ENCODE results near the gene BYSL. TPM values are rescaled to one million over a fixed set of nuclear protein-coding genes. Genes with fewer than 3 reads are reported as not detected.

The BYSL gene
- polyA plus RNA-seq, 1 of the 3 experiments (the other 2 are of a cell fraction) = 56.0 TPM

DNA sequence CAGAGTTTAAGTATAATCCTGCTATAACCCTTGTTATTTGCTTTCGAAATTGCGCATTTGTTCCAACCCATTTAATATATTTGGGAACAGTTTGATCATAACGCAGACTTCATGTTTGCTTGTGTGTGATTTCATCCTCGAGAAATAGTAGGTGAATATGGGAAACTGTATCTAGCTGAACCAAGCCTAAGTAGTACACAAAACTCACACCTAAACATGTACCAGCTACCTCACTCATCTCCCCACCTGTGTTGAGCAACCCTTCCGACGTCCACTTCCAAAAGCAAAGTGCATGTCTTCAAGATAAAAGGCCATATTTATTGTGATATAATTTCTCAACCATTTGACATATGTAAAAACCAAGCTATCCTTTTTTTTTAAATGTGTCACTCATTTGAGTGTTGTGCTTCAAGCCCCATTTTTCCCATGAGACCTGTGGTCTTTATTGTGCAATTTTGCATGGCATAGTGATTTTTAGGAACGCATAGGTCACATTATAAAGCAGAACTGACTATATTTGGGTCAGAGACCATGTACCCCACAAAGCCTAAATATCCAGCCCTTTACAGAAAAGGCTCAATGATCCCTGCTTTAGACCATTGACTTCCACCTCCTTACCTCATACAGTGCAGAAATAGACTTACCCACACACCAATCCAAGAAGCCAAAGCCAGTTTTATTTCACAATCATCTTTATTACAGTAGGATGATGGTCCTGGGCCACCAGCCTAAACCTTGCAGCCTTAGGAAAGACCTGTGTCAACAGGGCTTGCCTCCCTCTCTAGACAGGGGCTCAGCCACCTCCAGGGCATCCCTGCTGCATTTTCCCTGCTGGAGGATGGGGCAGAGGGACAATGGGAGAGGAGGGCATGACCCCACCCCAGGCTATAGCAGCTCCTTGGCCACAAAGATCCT lies 13.2 kb downstream of the BYSL start:
- DNase-seq = no peak
- no peak overlapping the region for H3K9ac ChIP-seq
- peaks cover 31 to 59% of the 10 kb centered on the region in 2 experiments for H3K36me3 ChIP-seq (replicated peaks in 1 of 2; ENCODE audit: control insufficient read depth in 1 of 2, insufficient read depth in 2 of 2, low read length in 1 of 2)
- no peak overlapping the region; a peak in 1 of 4 replicates for H3K27ac ChIP-seq (ENCODE audit: low read depth in 2 of 2, low read length in 1 of 2)
- TF ChIP-seq FOXJ3 (CRISPR knock-in tag; IDR thresholded peaks at IDR 0.05) (no peak), SMC3 (IDR thresholded peaks at IDR 0.05; ENCODE audit: low read depth, low read length) (no peak), TEAD4 (IDR thresholded peaks at IDR 0.05; ENCODE audit: borderline replicate concordance, insufficient read depth) (no peak), NFIC (IDR thresholded peaks at IDR 0.05; ENCODE audit: borderline replicate concordance) (no peak), EZH2phosphoT487 (IDR thresholded peaks at IDR 0.05; ENCODE audit: borderline replicate concordance, low read depth) (no peak), TCF12 (IDR thresholded peaks at IDR 0.05) (no peak), YY1 (IDR thresholded peaks at IDR 0.05; ENCODE audit: low read depth) (no peak), RCOR1 (IDR thresholded peaks at IDR 0.05; ENCODE audit: low read length) (no peak)
- TF ChIP-seq, protein P1, sequence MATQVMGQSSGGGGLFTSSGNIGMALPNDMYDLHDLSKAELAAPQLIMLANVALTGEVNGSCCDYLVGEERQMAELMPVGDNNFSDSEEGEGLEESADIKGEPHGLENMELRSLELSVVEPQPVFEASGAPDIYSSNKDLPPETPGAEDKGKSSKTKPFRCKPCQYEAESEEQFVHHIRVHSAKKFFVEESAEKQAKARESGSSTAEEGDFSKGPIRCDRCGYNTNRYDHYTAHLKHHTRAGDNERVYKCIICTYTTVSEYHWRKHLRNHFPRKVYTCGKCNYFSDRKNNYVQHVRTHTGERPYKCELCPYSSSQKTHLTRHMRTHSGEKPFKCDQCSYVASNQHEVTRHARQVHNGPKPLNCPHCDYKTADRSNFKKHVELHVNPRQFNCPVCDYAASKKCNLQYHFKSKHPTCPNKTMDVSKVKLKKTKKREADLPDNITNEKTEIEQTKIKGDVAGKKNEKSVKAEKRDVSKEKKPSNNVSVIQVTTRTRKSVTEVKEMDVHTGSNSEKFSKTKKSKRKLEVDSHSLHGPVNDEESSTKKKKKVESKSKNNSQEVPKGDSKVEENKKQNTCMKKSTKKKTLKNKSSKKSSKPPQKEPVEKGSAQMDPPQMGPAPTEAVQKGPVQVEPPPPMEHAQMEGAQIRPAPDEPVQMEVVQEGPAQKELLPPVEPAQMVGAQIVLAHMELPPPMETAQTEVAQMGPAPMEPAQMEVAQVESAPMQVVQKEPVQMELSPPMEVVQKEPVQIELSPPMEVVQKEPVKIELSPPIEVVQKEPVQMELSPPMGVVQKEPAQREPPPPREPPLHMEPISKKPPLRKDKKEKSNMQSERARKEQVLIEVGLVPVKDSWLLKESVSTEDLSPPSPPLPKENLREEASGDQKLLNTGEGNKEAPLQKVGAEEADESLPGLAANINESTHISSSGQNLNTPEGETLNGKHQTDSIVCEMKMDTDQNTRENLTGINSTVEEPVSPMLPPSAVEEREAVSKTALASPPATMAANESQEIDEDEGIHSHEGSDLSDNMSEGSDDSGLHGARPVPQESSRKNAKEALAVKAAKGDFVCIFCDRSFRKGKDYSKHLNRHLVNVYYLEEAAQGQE (IDR thresholded peaks at IDR 0.05; ENCODE audit: low read depth, low read length) = no peak
- TF ChIP-seq, protein P2, sequence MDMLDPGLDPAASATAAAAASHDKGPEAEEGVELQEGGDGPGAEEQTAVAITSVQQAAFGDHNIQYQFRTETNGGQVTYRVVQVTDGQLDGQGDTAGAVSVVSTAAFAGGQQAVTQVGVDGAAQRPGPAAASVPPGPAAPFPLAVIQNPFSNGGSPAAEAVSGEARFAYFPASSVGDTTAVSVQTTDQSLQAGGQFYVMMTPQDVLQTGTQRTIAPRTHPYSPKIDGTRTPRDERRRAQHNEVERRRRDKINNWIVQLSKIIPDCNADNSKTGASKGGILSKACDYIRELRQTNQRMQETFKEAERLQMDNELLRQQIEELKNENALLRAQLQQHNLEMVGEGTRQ (IDR thresholded peaks at IDR 0.05; ENCODE audit: borderline replicate concordance, low read depth, low read length) = no peak
- no peak overlapping the region for H2AFZ ChIP-seq (ENCODE audit: low read depth)
- no peaks in the 10 kb centered on the region for H3K9me3 ChIP-seq
- H3K4me2 ChIP-seq = no peak overlapping the region
- POLR2A ChIA-PET = no interaction called here
- H3K27me3 ChIP-seq (ENCODE audit: insufficient read depth) = no peaks in the 10 kb centered on the region
- WGBS (ENCODE audit: low lambda C conversion rate) = 89% methylated on average over 7 of the region's 7 CpGs
- H3F3A ChIP-seq (replicated peaks; ENCODE audit: insufficient read depth) = peaks cover 20% of the 10 kb centered on the region
- no peaks in the 10 kb centered on the region for H4K20me1 ChIP-seq (ENCODE audit: insufficient read depth)
- CTCF ChIA-PET = interaction anchor here (1.3 to 10.3 kb wide), 9 partner anchors 9 to 613 kb away, joined by 3 to 96 read pairs (median 9); partner anchors contain the start of genes BYSL, MED20 and TOMM6
- peaks cover 29% of the 10 kb centered on the region for H3K79me2 ChIP-seq (ENCODE audit: insufficient read depth)
- H3K4me3 ChIP-seq (ENCODE audit: low read depth in 2 of 2, low read length in 1 of 2) = no peak overlapping the region
- H3K4me1 ChIP-seq (ENCODE audit: control insufficient read depth in 1 of 2, insufficient read depth in 2 of 2, low read depth in 1 of 2, low read length in 1 of 2) = peaks cover 10 to 12% of the 10 kb centered on the region in 2 experiments; a peak in 3 of 4 replicates
- H3K9me2 ChIP-seq = no peaks in the 10 kb centered on the region

DNA sequence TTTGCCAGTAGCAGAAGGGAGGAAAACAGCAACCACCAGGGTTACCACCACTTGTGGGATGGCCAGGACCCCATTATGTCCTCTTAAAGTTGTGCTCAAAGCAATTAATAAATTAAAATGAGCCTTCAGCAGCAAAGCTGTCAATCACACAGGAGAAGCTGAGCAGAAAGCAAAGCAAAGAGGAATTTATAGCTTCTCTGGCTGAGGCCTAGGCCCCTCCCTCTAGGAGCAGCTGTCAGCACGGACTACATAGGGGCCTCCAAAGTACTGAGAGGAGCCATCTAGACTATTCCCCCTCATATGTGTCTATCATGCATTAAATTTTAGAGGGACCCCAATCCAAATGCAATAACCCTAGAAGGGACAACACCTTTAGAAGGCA lies 13.9 kb downstream of the BYSL start:
- Histone ChIP-seq H3K27ac (ENCODE audit: low read depth in 2 of 2, low read length in 1 of 2) (no peak overlapping the region; a peak in 1 of 4 replicates), H3F3A (replicated peaks; ENCODE audit: insufficient read depth) (peaks cover 20% of the 10 kb centered on the region), H4K20me1 (ENCODE audit: insufficient read depth) (no peaks in the 10 kb centered on the region), H3K9me2 (no peaks in the 10 kb centered on the region), H3K9ac (no peak overlapping the region), H3K27me3 (ENCODE audit: insufficient read depth) (no peaks in the 10 kb centered on the region), H3K4me3 (ENCODE audit: low read depth in 2 of 2, low read length in 1 of 2) (no peak overlapping the region), H3K4me2 (no peak overlapping the region), H3K79me2 (ENCODE audit: insufficient read depth) (peaks cover 35% of the 10 kb centered on the region), H2AFZ (ENCODE audit: low read depth) (no peak overlapping the region), H3K36me3 (replicated peaks in 1 of 2; ENCODE audit: control insufficient read depth in 1 of 2, insufficient read depth in 2 of 2, low read length in 1 of 2) (peaks cover 30 to 52% of the 10 kb centered on the region in 2 experiments), H3K9me3 (no peaks in the 10 kb centered on the region), H3K4me1 (ENCODE audit: control insufficient read depth in 1 of 2, insufficient read depth in 2 of 2, low read depth in 1 of 2, low read length in 1 of 2) (peaks cover 16 to 17% of the 10 kb centered on the region in 2 experiments; a peak in 3 of 4 replicates)
- CTCF ChIA-PET = interaction anchor here (0.7 to 10.3 kb wide), 17 partner anchors 8 to 612 kb away, joined by 3 to 96 read pairs (median 5); partner anchors contain the start of genes BYSL, MED20 and TOMM6
- WGBS (ENCODE audit: low lambda C conversion rate) = no CpG with 5 or more reads among the region's 1 CpG
- POLR2A ChIA-PET = no interaction called here
- no peak for DNase-seq
- TF ChIP-seq EP300 (IDR thresholded peaks at IDR 0.05; ENCODE audit: borderline replicate concordance in 1 of 2, low read depth in 1 of 2, low read length in 1 of 2) (no peak), JUND (IDR thresholded peaks at IDR 0.05) (no peak), YY1 (IDR thresholded peaks at IDR 0.05; ENCODE audit: low read depth) (no peak)
- TF ChIP-seq, protein P2 (IDR thresholded peaks at IDR 0.05; ENCODE audit: borderline replicate concordance, low read depth, low read length) = no peak

Data from SK-N-SH (cell line).